Measurements from ENCODE around the gene MBTPS2.

The MBTPS2 gene

DNA sequence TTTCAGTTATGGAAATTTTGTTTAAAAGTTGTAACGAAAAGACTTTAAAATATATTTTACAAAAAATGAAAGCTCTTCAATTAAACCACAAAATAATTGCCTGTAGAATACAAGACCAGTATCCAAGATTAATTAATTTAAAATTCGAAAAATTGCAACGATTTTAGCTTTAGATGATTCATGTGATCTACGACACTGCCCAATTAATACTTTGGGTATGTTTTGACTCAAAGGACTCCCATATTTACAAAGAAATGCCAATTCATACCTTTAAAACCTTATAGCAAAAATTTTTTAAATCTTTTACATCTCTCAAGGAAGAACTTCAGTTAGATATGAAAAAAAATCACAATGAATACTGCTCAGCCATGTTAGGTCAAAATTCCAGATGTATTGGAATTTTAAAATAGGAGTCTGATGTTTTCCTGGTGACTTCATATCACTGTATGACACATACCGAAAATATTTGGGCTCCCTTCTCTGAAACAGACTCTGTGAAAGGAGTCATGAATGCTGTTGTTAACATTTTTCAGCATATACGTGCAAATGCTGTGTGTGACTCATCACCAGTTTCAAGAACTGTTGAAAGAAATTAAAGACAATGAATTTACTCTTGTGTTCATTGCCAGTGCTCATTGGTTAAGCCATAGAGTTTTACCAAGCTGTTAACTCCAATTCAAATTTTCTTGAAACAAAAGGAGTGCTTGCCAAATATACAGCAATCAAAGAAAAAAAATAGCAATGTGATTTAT is 87.3 kb downstream of the MBTPS2 start:
- TF ChIP-seq, protein P1, sequence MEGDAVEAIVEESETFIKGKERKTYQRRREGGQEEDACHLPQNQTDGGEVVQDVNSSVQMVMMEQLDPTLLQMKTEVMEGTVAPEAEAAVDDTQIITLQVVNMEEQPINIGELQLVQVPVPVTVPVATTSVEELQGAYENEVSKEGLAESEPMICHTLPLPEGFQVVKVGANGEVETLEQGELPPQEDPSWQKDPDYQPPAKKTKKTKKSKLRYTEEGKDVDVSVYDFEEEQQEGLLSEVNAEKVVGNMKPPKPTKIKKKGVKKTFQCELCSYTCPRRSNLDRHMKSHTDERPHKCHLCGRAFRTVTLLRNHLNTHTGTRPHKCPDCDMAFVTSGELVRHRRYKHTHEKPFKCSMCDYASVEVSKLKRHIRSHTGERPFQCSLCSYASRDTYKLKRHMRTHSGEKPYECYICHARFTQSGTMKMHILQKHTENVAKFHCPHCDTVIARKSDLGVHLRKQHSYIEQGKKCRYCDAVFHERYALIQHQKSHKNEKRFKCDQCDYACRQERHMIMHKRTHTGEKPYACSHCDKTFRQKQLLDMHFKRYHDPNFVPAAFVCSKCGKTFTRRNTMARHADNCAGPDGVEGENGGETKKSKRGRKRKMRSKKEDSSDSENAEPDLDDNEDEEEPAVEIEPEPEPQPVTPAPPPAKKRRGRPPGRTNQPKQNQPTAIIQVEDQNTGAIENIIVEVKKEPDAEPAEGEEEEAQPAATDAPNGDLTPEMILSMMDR (IDR thresholded peaks at IDR 0.05; ENCODE audit: low read depth, low read length, poor library complexity, severe bottlenecking): no peak
- TF ChIP-seq EZH2phosphoT487 (IDR thresholded peaks at IDR 0.05; ENCODE audit: borderline replicate concordance, low read length): no peak
- Histone ChIP-seq H3K4me2 (ENCODE audit: low read length) (no peak overlapping the region), H3K9me2 (replicated peaks; ENCODE audit: control insufficient read depth, low read length) (no peaks in the 10 kb centered on the region), H3K79me2 (ENCODE audit: control insufficient read depth, low read length) (no peaks in the 10 kb centered on the region), H3K36me3 (ENCODE audit: control insufficient read depth, low read length) (no peaks in the 10 kb centered on the region), H3K9me3 (ENCODE audit: control insufficient read depth, insufficient read depth, low read length) (no peaks in the 10 kb centered on the region), H3K27ac (ENCODE audit: low read depth, low read length) (no peak overlapping the region), H3F3A (ENCODE audit: control insufficient read depth, insufficient read depth) (no peaks in the 10 kb centered on the region), H3K4me1 (ENCODE audit: control insufficient read depth, low read length) (no peaks in the 10 kb centered on the region), H4K20me1 (ENCODE audit: control insufficient read depth, insufficient read depth, low read depth, low read length) (no peaks in the 10 kb centered on the region), H3K27me3 (ENCODE audit: control insufficient read depth, low read length) (no peaks in the 10 kb centered on the region), H3K4me3 (ENCODE audit: low read length) (no peak overlapping the region)

- no peaks in the 10 kb centered on the region for H3K9me3 ChIP-seq (ENCODE audit: control insufficient read depth, insufficient read depth, low read length)
- no peak overlapping the region for H3K27ac ChIP-seq (ENCODE audit: low read depth, low read length)
- H3K27me3 ChIP-seq (ENCODE audit: control insufficient read depth, low read length): no peaks in the 10 kb centered on the region
- H4K20me1 ChIP-seq (ENCODE audit: control insufficient read depth, insufficient read depth, low read depth, low read length): no peaks in the 10 kb centered on the region
- H3K4me3 ChIP-seq (ENCODE audit: low read length): no peak overlapping the region
- H3K4me1 ChIP-seq (ENCODE audit: control insufficient read depth, low read length): no peaks in the 10 kb centered on the region
- H3K9me2 ChIP-seq (replicated peaks; ENCODE audit: control insufficient read depth, low read length): no peaks in the 10 kb centered on the region
- no peak overlapping the region for H3K4me2 ChIP-seq (ENCODE audit: low read length)
- no peaks in the 10 kb centered on the region for H3K79me2 ChIP-seq (ENCODE audit: control insufficient read depth, low read length)
- H3F3A ChIP-seq (ENCODE audit: control insufficient read depth, insufficient read depth): no peaks in the 10 kb centered on the region
- no peaks in the 10 kb centered on the region for H3K36me3 ChIP-seq (ENCODE audit: control insufficient read depth, low read length)
- no peak for TF ChIP-seq EZH2phosphoT487 (IDR thresholded peaks at IDR 0.05; ENCODE audit: borderline replicate concordance, low read length)
- TF ChIP-seq, protein P1 (IDR thresholded peaks at IDR 0.05; ENCODE audit: low read depth, low read length, poor library complexity, severe bottlenecking): no peak
Observed at GRCh38 chrX:21929209-21929608, 89.8 kb downstream of the MBTPS2 start.

DNA sequence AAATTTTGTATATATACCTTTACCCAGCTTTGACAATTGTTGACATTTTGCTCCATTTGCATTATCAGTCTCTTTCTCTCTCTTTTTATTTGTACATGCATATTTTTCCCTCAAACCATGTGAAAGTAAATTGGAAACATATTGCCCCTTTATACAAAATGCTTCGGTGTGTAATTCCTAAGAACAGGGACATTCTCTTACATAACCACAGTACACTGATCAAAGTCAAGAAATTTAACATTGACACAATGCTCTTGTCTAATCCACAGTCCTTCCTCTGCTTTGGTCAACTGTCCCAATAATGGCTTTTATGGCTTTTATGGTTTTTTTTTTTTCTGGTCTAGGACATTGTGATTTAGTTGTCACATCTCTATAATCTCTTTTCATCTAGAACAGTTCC is 91.6 kb downstream of the MBTPS2 start:
- TF ChIP-seq, protein P1 (IDR thresholded peaks at IDR 0.05; ENCODE audit: low read depth, low read length, poor library complexity, severe bottlenecking): no peak
- no peak for TF ChIP-seq EZH2phosphoT487 (IDR thresholded peaks at IDR 0.05; ENCODE audit: borderline replicate concordance, low read length)
- Histone ChIP-seq H3K4me1 (ENCODE audit: control insufficient read depth, low read length) (no peaks in the 10 kb centered on the region), H3K9me3 (ENCODE audit: control insufficient read depth, insufficient read depth, low read length) (no peaks in the 10 kb centered on the region), H3K27ac (ENCODE audit: low read depth, low read length) (no peak overlapping the region), H3K4me3 (ENCODE audit: low read length) (no peak overlapping the region), H3K9me2 (replicated peaks; ENCODE audit: control insufficient read depth, low read length) (no peaks in the 10 kb centered on the region), H3K4me2 (ENCODE audit: low read length) (no peak overlapping the region), H4K20me1 (ENCODE audit: control insufficient read depth, insufficient read depth, low read depth, low read length) (no peaks in the 10 kb centered on the region), H3K27me3 (ENCODE audit: control insufficient read depth, low read length) (no peaks in the 10 kb centered on the region), H3K79me2 (ENCODE audit: control insufficient read depth, low read length) (no peaks in the 10 kb centered on the region), H3F3A (ENCODE audit: control insufficient read depth, insufficient read depth) (no peaks in the 10 kb centered on the region), H3K36me3 (ENCODE audit: control insufficient read depth, low read length) (no peaks in the 10 kb centered on the region)

Measured in DOHH2 (cell line).